GM18520 (cell line): ENCODE results near the gene ACOX3.

ENCODE experiments used
- ATAC-seq: cut with Tn5 transposase; IDR thresholded peaks from one replicate; pipeline ENCODE4 v1.9.1; 2021; ENCODE audit not compliant: unreplicated experiment

ACOX3 gene

DNA sequence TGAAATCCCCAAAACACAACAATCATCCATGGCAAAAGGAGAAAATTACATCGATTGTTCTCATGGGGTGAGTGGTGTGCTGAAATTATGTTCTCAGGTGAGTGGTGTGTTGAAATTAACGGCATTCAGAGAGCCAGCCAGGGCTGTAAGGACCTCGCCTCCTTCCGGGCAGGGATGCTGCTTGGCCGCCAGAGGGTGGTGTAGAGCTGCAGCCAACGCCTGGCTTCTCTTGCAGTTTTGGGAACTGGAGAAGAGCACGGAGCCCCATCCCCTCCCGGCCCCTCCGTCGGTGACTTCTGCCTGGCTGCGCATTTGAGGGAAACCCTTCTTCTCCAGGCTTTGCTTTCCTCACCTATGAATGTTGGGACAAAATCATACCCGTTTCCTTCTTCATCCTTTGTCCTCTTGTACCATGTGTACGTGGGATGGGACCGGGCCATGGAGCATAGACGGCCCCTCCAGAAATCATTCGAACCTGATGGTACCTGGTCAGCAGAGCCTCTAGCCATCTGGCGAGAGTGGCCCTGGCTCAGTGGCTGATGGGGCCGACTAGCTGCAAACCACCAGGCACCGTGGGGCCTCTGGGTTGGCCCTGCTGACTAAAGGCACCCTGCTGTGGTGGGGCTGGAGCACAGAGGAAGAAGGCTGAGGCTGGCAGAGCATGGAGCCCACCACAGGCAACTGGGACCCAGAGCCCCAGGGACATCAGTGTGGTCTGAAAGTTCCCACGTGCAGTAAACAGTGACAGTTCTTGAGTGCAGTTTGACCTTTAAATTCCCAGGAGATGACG, 28.4 kb upstream of the ACOX3 start:
- ATAC-seq = no peak

GRCh38 chr4:8467016-8467415, 26.5 kb upstream of the ACOX3 start:
- ATAC-seq = no peak

DNA sequence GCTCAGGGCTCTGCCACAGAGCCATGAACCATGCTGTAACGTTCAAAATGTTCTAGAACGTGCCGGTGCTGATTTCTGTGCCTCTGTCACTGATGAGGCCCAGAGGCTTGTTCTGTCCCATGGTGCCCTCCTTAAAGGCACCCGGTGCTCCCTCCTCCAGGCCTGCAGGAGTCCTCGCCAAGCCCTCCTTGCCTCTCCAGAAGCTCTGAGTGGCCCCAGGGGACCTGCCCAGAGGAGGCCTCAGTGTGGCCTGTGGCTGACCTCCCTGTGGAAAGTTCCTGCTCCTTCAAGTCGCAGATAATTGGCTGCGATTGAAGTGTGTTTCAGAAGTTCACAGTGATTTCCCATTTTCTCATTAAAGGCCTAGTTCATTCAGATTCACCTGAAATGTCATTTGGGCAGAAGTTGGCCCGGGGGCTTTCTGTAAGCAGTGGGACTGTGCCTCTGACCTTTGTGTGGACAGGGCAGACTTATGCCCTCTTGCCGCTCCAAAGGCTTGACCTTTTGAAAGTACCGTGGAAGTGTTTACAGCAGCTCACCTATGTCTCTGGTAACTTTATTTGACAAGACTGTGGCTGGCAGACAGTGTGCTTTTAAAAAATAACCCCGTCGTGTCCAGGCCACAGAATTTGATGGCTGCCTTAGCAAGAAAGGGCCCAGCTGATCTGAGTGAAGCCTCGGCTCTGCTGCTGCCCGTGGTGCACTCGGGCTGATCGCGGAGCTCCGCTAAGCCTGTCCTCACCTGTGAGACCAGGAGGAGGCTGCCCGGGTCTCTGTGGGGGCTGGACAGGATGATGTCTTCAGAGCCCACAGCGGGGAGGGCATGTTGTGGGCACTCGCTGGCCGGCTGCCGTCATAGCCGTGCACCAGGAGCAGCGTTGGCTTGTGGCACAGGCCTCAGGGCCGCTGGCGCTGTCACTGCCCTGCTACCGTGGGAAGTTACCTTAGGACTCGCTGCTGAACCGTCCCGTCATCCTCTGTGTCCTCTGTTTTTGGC, 25.4 kb upstream of the ACOX3 start:
- no peak for ATAC-seq

DNA sequence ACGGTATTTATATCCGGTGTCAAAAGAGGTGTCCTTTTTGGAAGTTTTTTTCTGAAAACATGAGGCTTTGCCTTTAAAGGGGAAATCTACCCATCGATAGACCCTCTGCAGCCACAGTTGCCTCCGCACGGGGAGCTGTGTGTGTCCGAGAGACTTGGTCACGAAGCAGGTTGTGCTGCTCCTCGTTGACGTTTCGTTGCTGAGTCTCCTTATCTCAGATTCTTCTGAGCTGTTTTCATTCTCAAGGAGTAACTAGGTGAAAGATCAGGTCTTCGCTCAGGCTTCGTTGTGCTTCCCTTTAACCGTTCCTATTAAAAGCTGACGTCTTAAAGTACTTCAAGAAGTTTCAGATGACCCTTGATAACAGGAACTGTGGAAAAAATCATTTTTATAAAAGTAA, 23.9 kb upstream of the ACOX3 start:
- ATAC-seq = no peak

GRCh38 chr4:8463811-8464210, 23.3 kb upstream of the ACOX3 start:
- ATAC-seq = no peak

- no peak for ATAC-seq
Measured at GRCh38 chr4:8461616-8462015, 21.1 kb upstream of the ACOX3 start.

DNA sequence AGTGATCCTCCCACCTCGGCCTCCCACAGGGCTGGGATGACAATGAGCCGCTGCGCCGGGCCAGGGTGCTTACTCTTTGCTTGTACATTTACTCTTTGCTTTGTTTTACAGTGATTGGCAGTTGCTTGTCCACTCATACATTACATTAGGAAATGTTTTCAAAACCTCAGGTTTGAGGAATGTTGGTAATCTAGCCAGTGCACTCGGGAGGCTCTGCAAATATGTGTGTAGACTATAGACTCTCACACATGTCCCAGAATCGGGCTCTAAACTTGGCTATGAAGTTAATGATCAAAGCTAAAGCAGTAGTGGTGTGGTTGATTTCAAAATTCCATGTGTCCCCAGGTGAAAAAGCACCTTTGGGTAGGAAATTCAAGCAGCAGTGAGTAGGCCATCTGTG, 20.6 kb upstream of the ACOX3 start:
- no peak for ATAC-seq

- ATAC-seq = no peak
Measured at GRCh38 chr4:8459867-8460445, 19.4 kb upstream of the ACOX3 start.

DNA sequence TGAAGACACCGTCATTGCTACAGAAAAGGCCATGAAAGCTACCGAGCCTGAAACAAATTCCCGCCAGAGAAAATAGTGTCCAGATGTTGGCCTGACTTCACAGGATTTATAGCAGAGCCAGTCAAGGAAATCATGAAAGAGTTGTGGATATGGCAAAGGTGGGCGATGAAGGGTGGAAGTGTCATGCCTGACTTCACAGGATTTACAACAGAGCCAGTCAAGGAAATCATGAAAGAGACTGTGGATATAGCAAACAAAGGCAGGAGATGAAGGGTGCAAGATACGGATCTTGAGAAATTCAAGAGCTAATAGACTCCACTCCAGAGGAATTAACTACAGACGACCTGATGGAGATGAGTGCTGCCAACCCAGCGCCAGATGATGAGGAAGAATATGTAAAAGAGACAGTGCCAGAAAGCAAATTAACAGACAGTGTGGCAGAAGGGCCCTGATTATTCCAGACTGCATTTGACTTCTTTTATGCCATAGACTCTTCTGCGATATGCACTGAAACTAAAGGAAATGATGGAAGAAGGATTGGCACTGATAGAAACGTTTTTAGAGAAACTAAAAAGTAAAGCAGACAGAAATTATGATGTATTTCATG, 17.2 kb upstream of the ACOX3 start:
- no peak for ATAC-seq

DNA sequence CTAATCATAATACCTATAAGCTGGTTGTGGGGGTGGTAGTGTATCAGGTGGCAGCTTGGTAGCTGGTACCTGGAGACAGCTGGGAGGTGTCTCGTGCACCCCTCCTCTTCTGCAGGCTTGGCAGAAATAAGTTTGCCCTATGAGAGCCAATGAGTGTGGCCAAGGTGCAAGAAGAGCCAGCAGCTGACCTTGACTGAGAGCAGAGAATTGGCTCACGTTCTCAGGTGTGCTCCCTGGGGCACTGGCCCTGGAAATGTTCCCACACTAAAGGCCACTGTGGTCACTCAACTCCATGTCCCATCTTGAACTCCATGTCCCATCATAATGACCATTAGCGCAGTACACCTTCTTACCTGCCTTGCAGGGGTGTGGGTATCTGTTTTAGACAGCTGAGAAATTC, 13.4 kb upstream of the ACOX3 start:
- ATAC-seq = no peak

DNA sequence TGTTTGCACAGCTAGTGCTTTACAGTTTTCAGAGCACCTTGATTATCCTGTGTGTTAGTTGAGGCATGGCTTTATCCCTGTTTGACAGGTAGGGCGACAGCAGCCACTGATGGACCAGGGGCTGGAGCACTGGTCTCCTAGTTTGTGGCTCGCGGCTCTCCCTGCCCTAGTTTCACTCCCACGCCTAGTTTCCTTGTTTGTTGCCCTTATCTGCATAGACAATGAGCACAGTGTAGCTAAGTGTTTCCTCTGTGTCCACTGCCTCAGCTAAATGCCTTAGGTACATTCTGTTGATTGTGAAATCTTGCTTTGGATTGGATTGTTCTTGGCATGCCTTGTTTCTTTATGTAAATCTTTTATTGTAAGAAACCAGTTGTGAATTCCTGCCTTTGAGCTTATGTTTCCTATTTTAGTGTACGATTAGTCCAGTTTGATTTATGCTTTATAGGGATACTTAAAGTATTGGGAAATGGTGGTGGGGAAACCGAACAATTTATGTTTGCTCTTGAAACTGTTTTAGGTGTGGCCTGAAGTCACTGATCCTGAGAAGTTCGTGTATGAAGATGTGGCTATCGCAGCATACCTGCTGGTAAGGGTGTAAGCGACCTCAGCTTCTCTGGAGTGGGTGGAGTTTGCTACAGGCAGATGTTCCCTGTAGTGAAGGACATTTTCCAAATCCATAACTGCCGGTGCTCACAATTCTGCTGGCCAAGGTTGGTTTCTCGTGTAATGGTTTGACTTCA, 11.1 kb upstream of the ACOX3 start:
- ATAC-seq = no peak

DNA sequence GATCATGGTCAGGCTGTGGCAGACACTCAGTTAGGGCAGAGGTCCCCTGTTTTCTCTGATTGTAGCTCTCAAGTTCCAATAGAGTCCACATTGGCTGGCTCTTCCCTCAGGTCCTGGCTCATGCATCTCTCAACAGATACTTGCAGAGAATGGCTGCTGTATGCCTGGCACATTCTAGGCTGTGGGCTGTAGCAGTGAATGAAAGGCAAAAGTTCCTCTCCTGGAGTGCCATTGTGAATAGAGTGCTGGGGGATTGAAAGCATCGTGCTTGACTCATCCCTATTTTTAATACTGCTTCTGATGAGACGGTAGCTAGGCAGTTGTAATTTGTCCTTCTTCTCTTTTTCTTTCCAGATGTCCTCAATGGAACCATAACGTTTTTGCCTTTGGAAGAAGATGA, 5.6 kb upstream of the ACOX3 start:
- no peak for ATAC-seq

- no peak for ATAC-seq
Measured at GRCh38 chr4:8443801-8444200, 3.3 kb upstream of the ACOX3 start.

DNA sequence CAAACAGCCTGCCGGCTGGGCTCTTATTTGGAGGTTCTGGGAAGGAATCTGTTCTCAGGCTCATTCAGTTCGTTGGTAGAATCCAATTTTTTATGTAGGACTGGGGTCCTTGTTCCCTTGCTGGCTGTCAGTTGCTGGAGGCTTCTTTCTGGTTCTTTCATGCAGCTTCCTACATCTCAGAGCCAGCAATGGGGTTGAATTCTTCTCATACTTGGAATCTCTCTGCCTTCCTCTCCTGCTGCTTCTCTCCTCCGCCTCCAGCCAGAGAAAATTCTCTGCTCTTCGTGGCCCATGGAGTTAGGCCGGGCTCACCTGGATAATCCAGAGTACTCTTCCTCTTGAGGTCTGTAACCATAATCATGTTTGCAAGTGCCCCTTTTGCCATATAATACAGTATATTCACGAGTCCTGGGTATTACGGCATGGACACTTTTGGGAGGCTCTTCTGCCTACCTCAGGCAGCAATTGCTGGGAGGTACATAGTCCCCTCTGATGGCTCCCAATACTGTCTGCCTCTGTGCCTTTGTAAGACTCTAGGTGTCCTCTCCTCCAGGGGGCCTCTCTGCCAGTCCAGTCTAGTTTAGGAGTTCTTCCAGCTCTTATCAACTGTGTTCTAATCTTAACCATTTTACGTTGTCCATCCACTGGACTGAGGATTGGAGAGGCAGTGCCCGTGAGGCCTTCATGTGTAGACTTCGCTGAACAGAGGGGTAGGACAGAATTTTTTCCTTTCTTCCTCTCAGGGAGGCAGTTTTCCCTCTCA, 2.3 kb upstream of the ACOX3 start:
- no peak for ATAC-seq

DNA sequence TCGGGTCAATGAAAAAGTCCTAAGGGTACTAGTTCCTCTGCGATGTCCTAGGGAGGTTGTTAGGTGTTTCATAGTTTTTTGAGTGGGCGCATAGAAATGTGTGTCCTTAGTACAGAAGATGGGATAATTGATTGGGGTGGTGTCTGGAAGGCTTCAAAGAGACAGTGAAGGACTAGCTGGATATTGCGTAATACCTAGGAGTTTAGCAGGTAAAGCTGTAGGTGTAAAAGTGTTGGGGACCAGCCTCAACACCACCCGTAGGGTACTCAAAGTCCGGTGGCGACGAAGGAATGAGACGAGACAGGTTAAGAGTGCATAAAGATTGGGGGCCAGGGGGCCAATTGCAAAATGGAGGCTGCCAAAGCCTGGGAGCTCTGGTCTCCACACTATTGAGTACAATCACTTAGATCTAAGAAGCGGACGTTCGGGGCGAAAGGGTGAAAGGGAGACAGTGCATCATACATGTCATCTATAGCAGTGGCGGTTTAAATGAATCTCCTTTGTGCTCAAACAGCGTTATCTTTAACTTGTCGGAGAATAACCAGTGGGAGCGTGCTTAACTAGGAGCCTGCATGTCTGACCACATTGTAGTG, 1.1 kb upstream of the ACOX3 start:
- no peak for ATAC-seq

GRCh38 chr4:8439914-8440491, 520 bp downstream of the ACOX3 start:
- peak; percentile 20 for ATAC-seq

- ATAC-seq = no peak
Measured at GRCh38 chr4:8439168-8439567, 1.4 kb downstream of the ACOX3 start.

- ATAC-seq = no peak
Measured at GRCh38 chr4:8438743-8439142, 1.8 kb downstream of the ACOX3 start.

- ATAC-seq = no peak
Measured at GRCh38 chr4:8437281-8437680, 3.2 kb downstream of the ACOX3 start.
